ENCODE measurements around the gene HEG1. TPM values are rescaled to one million over a fixed set of nuclear protein-coding genes. Genes with fewer than 3 reads are reported as not detected.
"Not testable (repeated sequence)": the region's sequence is repeated elsewhere in the genome, so short reads cannot be mapped to it uniquely, and the experiment has no call there.

Gene HEG1
- total RNA-seq, 1 donor = 199 TPM

GRCh38 chr3:125098611-125099291 lies 43.0 kb upstream of the HEG1 start:
- DNase-seq (ENCODE audit: low read depth) = no peak
- no peak overlapping the region for H3K4me3 ChIP-seq (ENCODE audit: low read depth, low read length)
- no peak for TF ChIP-seq CTCF (IDR thresholded peaks at IDR 0.05; ENCODE audit: insufficient read depth, low read depth, low read length)

GRCh38 chr3:125090649-125091048 lies 34.9 kb upstream of the HEG1 start:
- no peak overlapping the region for H3K4me3 ChIP-seq (ENCODE audit: low read depth, low read length)
- DNase-seq (ENCODE audit: low read depth) = no peak
- no peak for TF ChIP-seq CTCF (IDR thresholded peaks at IDR 0.05; ENCODE audit: insufficient read depth, low read depth, low read length)

- no peak overlapping the region for H3K4me3 ChIP-seq (ENCODE audit: low read depth, low read length)
- no peak for TF ChIP-seq CTCF (IDR thresholded peaks at IDR 0.05; ENCODE audit: insufficient read depth, low read depth, low read length)
- peak; percentile 40 for DNase-seq (ENCODE audit: low read depth)
Observed at GRCh38 chr3:125087768-125088391, 32.1 kb upstream of the HEG1 start.

GRCh38 chr3:125085166-125085565 lies 29.4 kb upstream of the HEG1 start:
- H3K4me3 ChIP-seq (ENCODE audit: low read depth, low read length) = no peak overlapping the region
- no peak for DNase-seq (ENCODE audit: low read depth)
- TF ChIP-seq CTCF (IDR thresholded peaks at IDR 0.05; ENCODE audit: insufficient read depth, low read depth, low read length) = no peak

GRCh38 chr3:125083776-125084175 lies 28.0 kb upstream of the HEG1 start:
- no peak for DNase-seq (ENCODE audit: low read depth)
- TF ChIP-seq CTCF (IDR thresholded peaks at IDR 0.05; ENCODE audit: insufficient read depth, low read depth, low read length) = no peak

GRCh38 chr3:125082339-125082738 lies 26.5 kb upstream of the HEG1 start:
- H3K4me3 ChIP-seq (ENCODE audit: low read depth, low read length) = not testable (repeated sequence)
- DNase-seq (ENCODE audit: low read depth) = peak; percentile 50

More at GRCh38 chr3:125083776-125084175, 28.0 kb upstream of the HEG1 start:
- no peak overlapping the region for H3K4me3 ChIP-seq (ENCODE audit: low read depth, low read length)

- no peak for TF ChIP-seq CTCF (IDR thresholded peaks at IDR 0.05; ENCODE audit: insufficient read depth, low read depth, low read length)
- DNase-seq (ENCODE audit: low read depth) = no peak
- no peak overlapping the region for H3K4me3 ChIP-seq (ENCODE audit: low read depth, low read length)
Observed at GRCh38 chr3:125080077-125080476, 24.3 kb upstream of the HEG1 start.
